ENCODE measurements around the gene CAPNS1.
A peak's percentile ranks its signal among the peaks of the same experiment; 100 is the strongest.
"Not testable (repeated sequence)": the region's sequence is repeated elsewhere in the genome, so short reads cannot be mapped to it uniquely, and the experiment has no call there.

CAPNS1 gene

GRCh38 chr19:36125557-36125956 is 14.3 kb upstream of the CAPNS1 start:
- peaks cover 4% of the 10 kb centered on the region for H3K4me1 ChIP-seq
- H2AFZ ChIP-seq: no peak overlapping the region
- H3K36me3 ChIP-seq (ENCODE audit: control insufficient read depth, insufficient read depth, low read length): no peaks in the 10 kb centered on the region

GRCh38 chr19:36128392-36128736 is 11.5 kb upstream of the CAPNS1 start:
- TF ChIP-seq CTCF (IDR thresholded peaks at IDR 0.05): no peak
- H3K9ac ChIP-seq: no peak overlapping the region

More at GRCh38 chr19:36125557-36125956, 14.3 kb upstream of the CAPNS1 start:
- Histone ChIP-seq H3K9me3 (ENCODE audit: control insufficient read depth, low read length) (no peaks in the 10 kb centered on the region), H3K79me2 (no peaks in the 10 kb centered on the region), H3K9ac (no peak overlapping the region), H3K4me2 (ENCODE audit: low read length) (no peak overlapping the region), H3K4me3 (ENCODE audit: low read depth, low read length) (no peak overlapping the region), H3K27ac (no peak overlapping the region), H3K27me3 (ENCODE audit: control insufficient read depth, insufficient read depth, low read length) (no peaks in the 10 kb centered on the region)
- TF ChIP-seq CTCF (IDR thresholded peaks at IDR 0.05): no peak

DNA sequence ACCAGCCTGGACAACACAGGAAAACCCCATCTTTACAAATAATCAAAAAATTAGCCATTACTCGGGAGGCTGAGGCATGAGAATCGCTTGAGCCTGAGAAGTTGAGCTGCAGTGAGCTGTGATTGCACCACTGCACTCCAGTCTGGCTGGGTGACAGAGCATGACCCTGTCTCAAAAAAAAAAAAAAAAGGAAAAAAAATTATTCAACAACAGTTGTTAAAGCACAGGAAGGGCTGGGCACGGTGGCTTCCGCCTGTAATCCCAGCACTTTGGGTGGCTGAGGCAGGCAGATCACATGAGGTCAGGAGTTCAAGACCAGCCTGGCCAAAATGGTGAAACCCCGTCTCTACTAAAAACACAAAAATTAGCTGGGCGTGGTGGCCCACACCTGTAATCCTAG is 8.6 kb upstream of the CAPNS1 start:
- H3K4me3 ChIP-seq (ENCODE audit: low read depth, low read length); H3K9ac ChIP-seq; H3K36me3 ChIP-seq (ENCODE audit: control insufficient read depth, insufficient read depth, low read length); H3K4me2 ChIP-seq (ENCODE audit: low read length); H3K9me3 ChIP-seq (ENCODE audit: control insufficient read depth, low read length); H3K79me2 ChIP-seq; H3K27me3 ChIP-seq (ENCODE audit: control insufficient read depth, insufficient read depth, low read length): not testable (repeated sequence)
- Histone ChIP-seq H2AFZ (peak overlapping the region; percentile 57), H3K27ac (peak overlapping the region; percentile 9), H3K4me1 (peaks cover 13% of the 10 kb centered on the region)

More at GRCh38 chr19:36128392-36128736, 11.5 kb upstream of the CAPNS1 start:
- Histone ChIP-seq H3K9me3 (ENCODE audit: control insufficient read depth, low read length) (no peaks in the 10 kb centered on the region), H3K4me1 (peaks cover 13% of the 10 kb centered on the region), H3K36me3 (ENCODE audit: control insufficient read depth, insufficient read depth, low read length) (no peaks in the 10 kb centered on the region), H3K79me2 (no peaks in the 10 kb centered on the region), H3K4me2 (ENCODE audit: low read length) (peak overlapping the region; percentile 78), H3K27me3 (ENCODE audit: control insufficient read depth, insufficient read depth, low read length) (no peaks in the 10 kb centered on the region), H2AFZ (peak overlapping the region; percentile 85), H3K4me3 (ENCODE audit: low read depth, low read length) (peak overlapping the region; percentile 63), H3K27ac (peak overlapping the region; percentile 85)

DNA sequence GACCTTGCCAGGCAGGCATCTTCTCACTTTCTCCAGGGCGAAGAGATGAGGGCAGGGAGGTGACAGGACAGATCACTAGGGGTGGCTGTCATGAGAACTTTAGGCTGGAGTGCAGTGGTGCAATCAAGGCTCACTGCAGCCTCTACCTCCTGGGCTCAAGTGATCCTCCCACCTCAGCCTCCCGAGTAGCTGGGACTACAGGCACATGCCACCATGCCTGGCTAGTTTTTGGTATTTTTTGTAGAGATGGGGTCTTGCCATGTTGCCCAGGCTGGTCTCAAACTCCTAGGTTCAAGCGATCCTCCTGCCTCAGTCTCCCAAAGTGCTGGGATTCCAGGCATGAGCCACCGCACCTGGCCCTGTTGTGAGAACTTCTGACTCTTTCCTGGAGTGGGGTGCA is 5.0 kb upstream of the CAPNS1 start:
- H3K27me3 ChIP-seq (ENCODE audit: control insufficient read depth, insufficient read depth, low read length); H3K27ac ChIP-seq: not testable (repeated sequence)

DNA sequence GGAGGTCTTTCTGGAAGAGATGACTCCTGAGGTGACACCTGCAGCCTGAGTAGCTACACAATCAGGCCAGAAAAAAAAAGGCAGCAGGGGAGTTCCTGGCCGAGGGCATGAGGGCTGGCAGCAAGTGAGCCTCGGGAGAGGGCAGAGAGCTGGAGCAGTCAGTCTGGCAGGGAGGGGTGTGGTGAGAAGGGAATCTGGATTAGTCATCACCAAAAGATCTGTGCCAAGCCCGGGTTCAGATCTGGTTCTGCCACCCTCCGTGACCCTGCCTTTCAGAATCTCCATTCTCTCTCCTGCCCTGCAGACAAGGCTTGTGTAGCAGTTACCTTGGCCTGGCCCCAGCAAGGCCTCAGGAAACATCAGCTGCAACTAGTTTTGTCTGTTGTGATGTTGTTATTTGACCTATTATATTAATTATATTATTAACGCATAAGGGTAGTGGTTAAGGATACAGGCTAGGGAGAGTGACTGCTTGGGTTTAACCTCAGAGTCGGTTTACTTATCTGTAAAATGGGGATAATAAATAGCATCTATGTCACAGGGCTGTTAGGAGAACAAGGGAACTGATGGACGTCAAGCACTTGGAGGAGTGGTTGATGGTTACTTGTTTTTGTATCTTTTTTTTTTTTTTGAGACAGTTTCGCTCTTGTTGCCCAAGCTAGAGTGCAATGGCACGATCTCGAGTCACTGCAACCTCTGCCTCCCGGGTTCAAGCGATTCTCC is 2.7 kb upstream of the CAPNS1 start:
- Histone ChIP-seq H3K27ac (peak overlapping the region; percentile 72), H3K79me2 (peaks cover 7% of the 10 kb centered on the region), H3K9me3 (ENCODE audit: control insufficient read depth, low read length) (no peaks in the 10 kb centered on the region), H3K36me3 (ENCODE audit: control insufficient read depth, insufficient read depth, low read length) (no peaks in the 10 kb centered on the region), H2AFZ (peak overlapping the region; percentile 71), H3K27me3 (ENCODE audit: control insufficient read depth, insufficient read depth, low read length) (no peaks in the 10 kb centered on the region), H3K4me3 (ENCODE audit: low read depth, low read length) (peak overlapping the region; percentile 41), H3K9ac (no peak overlapping the region), H3K4me1 (peaks cover 9% of the 10 kb centered on the region), H3K4me2 (ENCODE audit: low read length) (peak overlapping the region; percentile 37)
- no peak for TF ChIP-seq CTCF (IDR thresholded peaks at IDR 0.05)

More for the DNA sequence above, 5.0 kb upstream of the CAPNS1 start:
- H3K4me1 ChIP-seq: peaks cover 17% of the 10 kb centered on the region
- not testable (repeated sequence) for H3K9me3 ChIP-seq (ENCODE audit: control insufficient read depth, low read length); H2AFZ ChIP-seq; H3K9ac ChIP-seq; H3K36me3 ChIP-seq (ENCODE audit: control insufficient read depth, insufficient read depth, low read length); H3K4me3 ChIP-seq (ENCODE audit: low read depth, low read length); H3K79me2 ChIP-seq; H3K4me2 ChIP-seq (ENCODE audit: low read length)

DNA sequence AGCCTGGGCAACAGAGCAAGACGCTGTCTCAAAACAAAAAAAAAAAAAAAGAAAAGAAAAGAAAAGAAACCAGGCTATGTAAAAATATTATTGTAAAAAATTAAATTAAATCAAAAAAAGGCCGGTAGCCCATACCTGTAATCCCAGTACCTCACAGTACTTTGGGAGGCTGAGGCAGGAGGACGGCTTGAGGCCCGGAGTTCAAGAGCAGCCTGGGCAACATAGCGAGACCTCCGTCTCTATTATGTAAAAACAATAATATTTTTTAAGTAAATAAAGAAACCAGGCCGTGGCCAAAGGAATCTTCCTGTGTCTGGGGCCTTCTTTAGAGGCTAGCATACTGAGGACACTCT is 770 bp upstream of the CAPNS1 start:
- H2AFZ ChIP-seq: peak overlapping the region; percentile 92
- peak overlapping the region; percentile 100 for H3K4me3 ChIP-seq (ENCODE audit: low read depth, low read length)
- H3K36me3 ChIP-seq (ENCODE audit: control insufficient read depth, insufficient read depth, low read length): no peaks in the 10 kb centered on the region
- peak overlapping the region; percentile 96 for H3K4me2 ChIP-seq (ENCODE audit: low read length)
- peaks cover 8% of the 10 kb centered on the region for H3K4me1 ChIP-seq
- no peaks in the 10 kb centered on the region for H3K27me3 ChIP-seq (ENCODE audit: control insufficient read depth, insufficient read depth, low read length)
- H3K27ac ChIP-seq: peak overlapping the region; percentile 94
- no peaks in the 10 kb centered on the region for H3K9me3 ChIP-seq (ENCODE audit: control insufficient read depth, low read length)
- TF ChIP-seq CTCF (IDR thresholded peaks at IDR 0.05): no peak
- H3K9ac ChIP-seq: peak overlapping the region; percentile 58
- peaks cover 7% of the 10 kb centered on the region for H3K79me2 ChIP-seq
